A549 (cell line): ENCODE data around the gene BCL2L11.

Experiments
- BHLHE40 ChIP-seq: IDR thresholded peaks from 2 replicates; pipeline ENCODE4 v1.6.1; 2012; ENCODE audit warnings: low read depth, low read length, inconsistent platforms
- CHD2 ChIP-seq: fragments of 150-350 bp; IDR thresholded peaks from 2 replicates; pipeline ENCODE4 v1.6.1; 2014; ENCODE audit warnings: low read length; ENCODE audit not compliant: partially characterized antibody
- KDM5A ChIP-seq: fragments of 200-600 bp; sonication (generic); IDR thresholded peaks from 2 replicates; pipeline ENCODE4 v1.6.1; 2016; ENCODE audit warnings: antibody characterized with exemption, mild to moderate bottlenecking
- MAFK ChIP-seq: fragments of 450-650 bp; IDR thresholded peaks from 2 replicates; pipeline ENCODE4 v1.6.1; 2014; ENCODE audit not compliant: partially characterized antibody
- POLR2A ChIP-seq: IDR thresholded peaks from 2 replicates; pipeline ENCODE4 v1.6.1; 2012; ENCODE audit warnings: mild to moderate bottlenecking, low read length
- TF ChIP-seq, protein P1 (sequence below): fragments of >200 bp; sonication (Bioruptor Twin); formaldehyde crosslinking; IDR thresholded peaks from 3 replicates; pipeline ENCODE4 v1.5.1; 2016

DNA sequence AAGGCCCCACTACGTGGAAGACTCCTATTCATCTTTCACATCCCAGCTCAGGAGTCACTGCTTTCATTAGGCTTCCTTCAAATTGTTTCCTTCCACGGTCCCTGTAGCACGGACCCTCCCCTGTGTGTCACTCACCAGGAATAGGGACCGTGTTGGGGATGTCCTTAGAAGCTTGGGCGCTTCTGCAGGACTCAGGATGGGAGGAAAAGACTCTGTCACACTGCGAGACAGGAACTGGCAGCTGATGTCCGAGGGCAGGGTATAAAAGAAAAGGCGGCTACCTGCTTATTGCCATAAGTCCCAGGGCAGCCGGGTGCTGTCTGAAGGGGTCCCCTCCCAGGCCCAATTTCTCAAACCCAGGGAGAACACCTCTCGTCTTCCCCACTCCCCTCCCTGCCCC lies 79.1 kb downstream of the BCL2L11 start:
- no peak for TF ChIP-seq BHLHE40
- TF ChIP-seq, protein P1, sequence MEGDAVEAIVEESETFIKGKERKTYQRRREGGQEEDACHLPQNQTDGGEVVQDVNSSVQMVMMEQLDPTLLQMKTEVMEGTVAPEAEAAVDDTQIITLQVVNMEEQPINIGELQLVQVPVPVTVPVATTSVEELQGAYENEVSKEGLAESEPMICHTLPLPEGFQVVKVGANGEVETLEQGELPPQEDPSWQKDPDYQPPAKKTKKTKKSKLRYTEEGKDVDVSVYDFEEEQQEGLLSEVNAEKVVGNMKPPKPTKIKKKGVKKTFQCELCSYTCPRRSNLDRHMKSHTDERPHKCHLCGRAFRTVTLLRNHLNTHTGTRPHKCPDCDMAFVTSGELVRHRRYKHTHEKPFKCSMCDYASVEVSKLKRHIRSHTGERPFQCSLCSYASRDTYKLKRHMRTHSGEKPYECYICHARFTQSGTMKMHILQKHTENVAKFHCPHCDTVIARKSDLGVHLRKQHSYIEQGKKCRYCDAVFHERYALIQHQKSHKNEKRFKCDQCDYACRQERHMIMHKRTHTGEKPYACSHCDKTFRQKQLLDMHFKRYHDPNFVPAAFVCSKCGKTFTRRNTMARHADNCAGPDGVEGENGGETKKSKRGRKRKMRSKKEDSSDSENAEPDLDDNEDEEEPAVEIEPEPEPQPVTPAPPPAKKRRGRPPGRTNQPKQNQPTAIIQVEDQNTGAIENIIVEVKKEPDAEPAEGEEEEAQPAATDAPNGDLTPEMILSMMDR: no peak
- no peak for TF ChIP-seq KDM5A
- no peak for TF ChIP-seq CHD2
- TF ChIP-seq POLR2A: no peak
- no peak for TF ChIP-seq MAFK
